GM18870 (cell line): Measurements from ENCODE around the gene ZER1.
"Not testable (repeated sequence)": the region's sequence is repeated elsewhere in the genome, so short reads cannot be mapped to it uniquely, and the experiment has no call there.

Experiments used
- ATAC-seq: cut with Tn5 transposase; IDR thresholded peaks from one replicate; pipeline ENCODE4 v1.9.1; 2021; ENCODE audit warnings: moderate library complexity; ENCODE audit not compliant: unreplicated experiment

The ZER1 gene

DNA sequence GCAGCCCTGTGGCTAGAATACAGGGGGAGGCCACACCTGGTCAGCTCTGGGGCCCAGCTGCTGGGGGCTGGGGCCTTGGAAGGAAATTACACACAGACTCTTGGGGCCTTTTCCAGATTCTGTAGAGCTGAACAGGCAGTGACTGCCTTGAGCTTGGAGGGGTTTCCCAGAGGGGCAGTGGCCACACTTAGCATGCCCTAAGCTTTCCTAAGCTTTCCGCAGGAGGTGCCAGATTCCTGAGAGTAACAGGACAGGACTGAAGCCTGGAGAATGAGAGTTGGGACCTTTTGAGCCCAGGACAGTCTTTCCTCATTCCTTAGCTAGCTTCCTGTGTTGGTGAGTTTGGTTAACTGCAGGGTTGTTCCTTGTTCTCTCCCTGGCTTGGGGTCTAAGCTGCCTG is 16.7 kb upstream of the ZER1 start:
- no peak for ATAC-seq

DNA sequence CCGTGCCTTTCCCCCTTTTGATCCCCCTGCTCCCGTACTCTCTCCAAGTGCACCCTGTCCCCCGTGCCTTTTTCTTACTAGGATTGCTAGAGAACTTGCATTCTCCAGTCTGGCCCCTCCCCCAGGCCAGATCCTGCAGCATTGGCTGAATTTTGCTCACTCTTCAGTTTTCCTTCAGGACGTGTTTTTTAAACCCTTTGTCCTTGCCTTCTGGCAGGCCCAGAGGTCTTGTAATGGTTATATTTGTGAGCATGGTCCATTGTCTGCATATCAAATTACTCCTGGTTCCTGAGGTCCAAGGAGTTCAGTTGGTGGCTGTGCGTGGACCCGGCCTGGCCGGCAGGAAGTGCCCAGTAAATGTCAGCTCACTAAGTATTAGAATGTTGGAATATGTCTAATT is 15.9 kb upstream of the ZER1 start:
- ATAC-seq, result no peak

DNA sequence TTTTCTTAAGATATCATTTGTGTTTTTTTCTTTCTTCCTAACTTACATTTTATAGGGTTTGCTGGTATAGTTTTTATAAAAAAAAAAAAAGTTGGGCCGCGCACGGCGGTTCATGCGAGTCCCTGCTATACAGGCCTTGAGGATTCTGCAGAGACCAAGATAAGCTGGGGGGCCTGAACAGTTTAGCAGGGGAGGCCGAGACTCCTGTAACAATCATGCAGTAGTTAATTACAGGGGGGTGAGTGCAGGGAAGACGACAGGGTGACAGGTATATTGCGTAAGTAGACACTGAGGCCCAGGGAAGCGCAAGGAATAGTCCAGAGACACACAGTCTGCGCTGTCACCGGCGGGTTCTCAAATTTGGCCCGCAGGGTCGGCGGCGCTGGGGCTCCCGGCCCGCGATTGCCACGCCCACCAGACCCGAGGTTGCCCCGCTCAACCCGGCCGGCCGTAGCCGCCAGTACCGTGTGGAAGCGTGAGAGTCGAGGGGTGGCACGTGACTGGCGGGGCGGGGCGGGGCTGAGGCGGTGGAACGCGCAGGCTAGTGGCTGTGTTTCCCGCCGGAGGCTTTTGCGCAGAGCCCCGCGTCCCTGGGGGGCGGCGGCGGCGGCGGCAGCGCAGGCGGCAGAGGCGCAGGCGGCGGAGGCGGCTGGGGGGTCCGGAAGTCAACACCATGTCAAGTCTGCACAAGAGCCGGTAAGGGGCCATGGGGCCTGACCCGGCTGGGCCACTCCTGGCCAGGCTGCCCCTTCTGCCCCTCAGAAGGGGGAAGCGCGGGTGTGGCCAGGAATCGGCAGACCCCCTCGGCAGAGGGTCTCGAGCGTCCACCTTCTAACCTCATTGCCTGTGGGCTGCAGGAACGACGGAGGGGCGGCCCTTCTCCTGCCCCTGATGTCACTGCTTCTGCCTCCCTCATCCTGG is 15.2 kb upstream of the ZER1 start, which contains the start of gene TBC1D13:
TSS of gene TBC1D13 (plus strand) at position 573 of the 921 bp plus-strand sequence. CDS start at position 674, 101 bp downstream.
- ATAC-seq, result peak; percentile 66

DNA sequence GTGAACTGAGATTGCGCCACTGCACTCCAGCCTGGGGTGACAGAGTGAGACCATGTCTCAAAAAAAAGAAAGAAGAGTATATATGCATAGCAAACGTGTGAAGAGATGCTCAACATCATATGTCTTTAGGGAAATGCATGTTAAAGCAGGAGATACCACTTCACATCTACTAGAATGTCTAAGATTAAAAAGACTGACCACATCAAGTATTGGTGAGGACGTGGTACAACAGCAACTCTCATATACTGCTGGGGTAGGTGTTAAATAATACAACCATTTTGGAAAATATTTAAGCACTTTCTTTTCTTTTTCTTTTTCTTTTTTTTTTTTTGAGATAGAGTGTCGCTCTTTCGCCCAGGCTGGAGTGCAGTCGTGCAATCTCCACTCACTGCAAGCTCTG is 13.7 kb upstream of the ZER1 start:
- ATAC-seq, result no peak

DNA sequence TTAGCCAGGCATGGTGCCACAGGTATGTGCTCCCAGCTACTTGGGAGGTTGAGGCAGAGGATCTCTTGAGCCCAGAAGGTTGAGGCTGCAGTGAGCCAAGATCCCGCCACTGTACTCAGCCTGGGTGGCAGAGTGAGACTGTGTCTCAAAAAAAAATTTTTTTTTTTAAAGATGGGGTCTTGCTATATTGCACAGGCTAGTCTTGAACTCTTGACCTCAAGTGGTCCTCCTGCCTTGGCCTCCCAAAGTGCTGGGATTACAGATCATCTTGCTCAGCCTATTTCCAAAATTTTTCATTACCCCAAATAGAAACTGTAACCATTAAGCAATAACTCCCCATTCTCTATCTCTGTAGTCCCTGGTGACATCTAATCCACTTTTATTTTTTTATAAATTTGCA is 10.9 kb upstream of the ZER1 start:
- ATAC-seq, result no peak

DNA sequence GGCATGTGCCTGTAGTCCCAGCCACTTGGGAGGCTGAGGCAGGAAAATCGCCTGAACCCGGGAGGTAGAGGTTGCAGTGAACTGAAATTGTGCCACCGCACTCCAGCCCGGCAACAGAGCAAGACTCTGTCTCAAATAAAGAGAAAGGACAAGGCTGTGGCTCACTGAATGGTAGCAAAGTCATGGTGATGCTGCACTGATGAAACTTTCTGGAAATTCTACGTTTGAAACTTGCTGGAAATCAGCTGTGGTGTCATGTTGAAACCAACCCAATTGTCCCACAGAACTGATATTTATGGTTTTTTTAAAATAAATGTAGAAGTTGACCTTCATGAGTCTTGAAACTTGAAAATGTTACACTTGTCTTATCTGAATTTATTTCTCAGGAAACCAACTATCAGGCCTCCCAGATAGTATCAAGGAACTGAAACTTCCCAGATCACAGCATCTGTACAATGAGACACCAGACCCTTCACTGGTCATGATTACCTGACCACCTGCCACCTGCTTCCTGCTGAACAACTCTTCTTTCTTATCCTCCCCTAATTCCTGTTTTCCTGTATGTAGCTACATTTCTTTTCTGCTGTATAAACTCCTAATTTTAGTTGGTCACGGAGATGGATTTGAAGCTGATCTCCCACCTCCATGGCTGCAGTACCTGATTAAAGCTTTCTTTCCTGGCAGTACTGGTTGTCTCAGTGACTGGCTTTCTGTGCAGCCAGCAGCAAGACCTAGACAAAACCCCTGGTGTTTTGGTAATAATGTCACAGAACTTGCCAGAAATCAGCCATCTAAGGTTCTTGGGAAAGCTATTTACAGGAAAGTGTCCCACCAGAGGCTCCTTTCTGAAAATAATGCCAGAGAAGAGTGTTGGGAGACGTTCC is 9.7 kb upstream of the ZER1 start:
- no peak for ATAC-seq

DNA sequence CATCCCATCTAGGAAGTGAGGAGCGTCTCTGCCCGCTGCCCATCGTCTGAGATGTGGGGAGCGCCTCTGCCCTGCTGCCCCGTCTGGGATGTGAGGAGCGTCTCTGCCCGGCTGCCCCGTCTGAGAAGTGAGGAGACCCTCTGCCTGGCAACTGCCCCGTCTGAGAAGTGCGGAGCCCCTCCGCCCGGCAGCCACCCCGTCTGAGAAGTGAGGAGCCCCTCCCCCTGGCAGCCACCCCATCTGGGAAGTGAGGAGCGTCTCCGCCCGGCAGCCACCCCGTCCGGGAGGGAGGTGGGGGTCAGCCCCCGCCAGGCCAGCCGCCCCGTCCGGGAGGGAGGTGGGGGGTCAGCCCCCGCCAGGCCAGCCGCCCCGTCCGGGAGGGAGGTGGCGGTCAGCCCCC is 8.4 kb upstream of the ZER1 start:
- not testable (repeated sequence) for ATAC-seq

DNA sequence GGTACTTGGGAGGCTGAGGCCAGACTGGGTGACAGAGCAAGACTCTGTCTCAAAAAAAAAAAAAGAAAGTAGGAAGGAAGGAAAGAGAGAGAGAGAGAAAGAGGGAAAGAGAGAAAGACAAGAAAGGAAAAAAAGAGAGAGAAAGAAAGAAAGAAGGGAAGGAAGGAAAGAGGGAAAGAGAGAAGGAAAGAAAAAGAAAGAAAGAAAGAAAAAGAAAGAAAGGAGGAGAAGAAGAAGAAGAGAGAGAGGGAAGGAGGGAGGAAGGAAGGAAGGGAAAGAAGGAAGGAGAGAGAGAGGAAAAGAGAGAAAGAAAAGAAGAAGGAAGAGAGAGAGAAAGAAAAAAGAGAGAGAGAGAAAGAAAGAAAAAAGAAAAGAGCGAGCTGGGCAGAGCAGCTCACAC is 3.1 kb upstream of the ZER1 start:
- ATAC-seq, result no peak

DNA sequence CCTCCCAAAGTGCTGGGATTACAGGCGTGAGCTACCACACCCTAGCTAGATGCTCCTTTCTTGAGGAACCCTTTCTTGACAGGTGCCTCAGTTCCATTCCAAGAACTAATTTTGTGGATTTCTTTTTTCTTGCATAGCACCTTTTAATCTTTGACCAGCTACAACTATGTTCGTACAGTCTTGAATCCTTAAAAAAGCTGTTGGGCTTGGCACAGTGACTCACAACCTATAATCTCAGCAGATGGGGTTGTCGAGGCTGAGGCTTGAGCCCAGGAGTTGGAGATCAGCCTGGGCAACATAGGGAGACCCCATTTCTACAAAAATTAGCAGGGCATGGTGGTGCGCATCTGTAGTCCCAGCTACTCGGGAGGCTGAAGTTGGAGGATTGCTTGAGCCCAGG is 1.3 kb upstream of the ZER1 start:
- ATAC-seq, result no peak

DNA sequence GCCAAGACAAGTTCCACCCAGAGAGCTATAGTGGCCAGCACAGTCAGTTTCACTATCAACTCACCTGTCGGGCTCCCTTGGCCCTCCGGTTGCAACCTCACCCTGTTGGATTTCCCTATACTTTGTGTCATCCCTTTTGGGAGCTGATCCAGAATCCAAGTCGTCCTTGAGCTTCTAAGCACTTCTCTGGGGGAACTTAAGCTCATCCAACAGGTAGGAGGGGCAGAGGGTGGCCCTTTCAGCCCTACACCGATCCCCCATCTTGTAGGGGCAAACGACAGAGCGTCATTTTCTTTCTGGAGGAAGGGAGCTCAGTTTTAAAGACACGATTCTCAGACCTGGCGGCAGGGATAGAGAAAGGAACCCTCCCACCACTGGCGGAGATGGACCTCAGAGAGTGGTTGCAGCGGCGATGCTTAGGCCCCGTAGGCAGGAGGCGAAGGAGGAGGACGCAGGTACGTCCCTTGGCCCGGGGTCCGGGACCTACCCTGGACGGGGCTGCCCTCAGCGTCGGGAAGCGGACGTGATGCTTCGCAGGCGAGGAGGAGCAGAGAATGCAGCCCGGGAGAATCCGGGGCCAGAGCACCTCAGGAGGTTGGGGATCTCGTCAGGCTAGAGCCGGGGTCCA is 519 bp downstream of the ZER1 start:
- ATAC-seq, result no peak

DNA sequence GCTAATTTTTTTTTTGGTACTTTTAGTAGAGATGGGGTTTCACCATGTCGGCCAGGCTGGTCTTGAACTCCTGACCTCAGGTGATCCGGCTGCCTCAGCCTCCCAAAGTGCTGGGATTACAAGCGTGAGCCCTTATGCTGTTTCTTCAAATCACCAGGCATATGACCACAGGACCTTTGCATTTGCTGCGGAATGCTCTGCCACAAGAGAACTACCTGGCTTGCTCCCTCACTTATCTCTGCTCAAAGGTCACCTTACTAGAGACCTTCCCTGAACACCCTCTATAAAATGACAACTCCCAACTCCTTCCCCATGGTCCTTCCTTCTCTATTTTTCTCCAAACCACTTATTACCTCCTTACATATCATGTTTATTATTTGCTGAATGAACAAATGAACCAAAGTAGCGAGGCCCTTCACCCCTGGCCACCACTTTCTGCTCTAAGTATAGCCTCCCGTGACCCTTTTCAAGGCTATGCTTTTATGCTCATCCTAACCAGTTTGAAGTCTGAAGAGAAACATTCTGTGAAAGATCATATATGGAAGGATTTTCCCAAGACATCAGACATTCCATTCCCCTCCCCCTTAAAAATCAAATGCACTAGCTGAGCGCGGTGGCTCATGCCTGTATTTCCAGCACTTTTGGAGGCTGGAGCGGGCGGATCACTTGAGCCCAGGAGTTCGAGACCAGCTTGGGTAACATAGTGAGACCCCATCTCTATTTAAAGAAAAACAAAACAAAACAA is 1.3 kb downstream of the ZER1 start:
- ATAC-seq, result no peak

DNA sequence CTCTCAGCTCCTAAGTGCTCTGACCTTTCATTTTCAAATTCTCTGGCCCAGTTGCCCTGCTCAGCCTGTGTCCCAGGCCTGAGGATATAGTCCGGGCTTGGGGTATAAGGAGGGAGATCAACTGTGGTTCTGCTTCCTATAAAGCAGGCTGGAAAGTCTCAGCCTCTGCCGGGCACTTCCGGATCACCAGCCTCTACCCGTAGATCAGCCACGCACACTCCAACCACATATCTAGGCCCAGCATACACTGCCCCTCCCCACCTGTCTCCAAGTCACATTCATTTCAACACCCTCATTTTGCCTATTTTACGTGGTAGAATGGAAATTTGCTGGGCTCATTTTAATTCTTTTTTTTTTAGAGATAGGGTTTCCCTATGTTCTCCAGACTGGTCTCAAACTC is 3.1 kb downstream of the ZER1 start:
- ATAC-seq, result no peak

DNA sequence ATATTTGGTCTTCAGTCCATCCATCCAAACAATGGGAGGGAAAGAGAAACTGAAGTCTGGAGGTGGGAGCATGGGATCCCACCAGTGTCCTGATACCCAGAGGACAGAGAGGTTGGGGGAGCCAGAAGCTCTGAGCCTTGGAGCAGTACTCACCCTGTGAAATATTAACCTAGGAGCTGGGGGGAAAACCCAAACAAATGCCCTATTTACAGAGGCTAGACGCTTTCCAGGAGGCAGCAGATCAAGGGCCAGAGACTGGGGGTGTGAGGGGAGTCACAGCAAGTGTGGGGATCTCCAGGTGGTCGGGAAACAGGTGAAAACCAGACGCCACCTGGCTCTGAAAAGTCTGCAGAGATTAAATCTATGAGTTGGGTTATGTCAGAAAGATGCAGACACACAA is 6.2 kb downstream of the ZER1 start:
- ATAC-seq, result no peak

DNA sequence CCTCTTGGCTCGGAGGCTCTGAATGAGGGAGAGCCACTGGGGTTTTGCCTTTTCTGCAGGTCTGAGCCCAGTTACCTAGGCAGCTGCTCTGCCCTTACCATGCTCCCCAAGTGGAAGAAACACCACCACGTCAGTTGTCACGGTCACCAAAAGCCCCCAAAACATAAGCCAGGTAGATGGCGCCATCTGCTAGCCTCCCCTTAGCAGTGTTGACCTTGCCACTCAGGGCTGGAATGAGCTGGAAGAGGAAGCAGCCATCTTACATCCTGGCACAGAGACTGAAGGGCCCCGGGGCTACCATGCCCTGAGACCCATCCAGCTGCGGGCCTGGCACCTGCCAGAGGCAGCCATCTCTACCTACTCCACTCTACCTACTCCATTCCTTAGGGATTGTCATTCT is 7.4 kb downstream of the ZER1 start:
- no peak for ATAC-seq

DNA sequence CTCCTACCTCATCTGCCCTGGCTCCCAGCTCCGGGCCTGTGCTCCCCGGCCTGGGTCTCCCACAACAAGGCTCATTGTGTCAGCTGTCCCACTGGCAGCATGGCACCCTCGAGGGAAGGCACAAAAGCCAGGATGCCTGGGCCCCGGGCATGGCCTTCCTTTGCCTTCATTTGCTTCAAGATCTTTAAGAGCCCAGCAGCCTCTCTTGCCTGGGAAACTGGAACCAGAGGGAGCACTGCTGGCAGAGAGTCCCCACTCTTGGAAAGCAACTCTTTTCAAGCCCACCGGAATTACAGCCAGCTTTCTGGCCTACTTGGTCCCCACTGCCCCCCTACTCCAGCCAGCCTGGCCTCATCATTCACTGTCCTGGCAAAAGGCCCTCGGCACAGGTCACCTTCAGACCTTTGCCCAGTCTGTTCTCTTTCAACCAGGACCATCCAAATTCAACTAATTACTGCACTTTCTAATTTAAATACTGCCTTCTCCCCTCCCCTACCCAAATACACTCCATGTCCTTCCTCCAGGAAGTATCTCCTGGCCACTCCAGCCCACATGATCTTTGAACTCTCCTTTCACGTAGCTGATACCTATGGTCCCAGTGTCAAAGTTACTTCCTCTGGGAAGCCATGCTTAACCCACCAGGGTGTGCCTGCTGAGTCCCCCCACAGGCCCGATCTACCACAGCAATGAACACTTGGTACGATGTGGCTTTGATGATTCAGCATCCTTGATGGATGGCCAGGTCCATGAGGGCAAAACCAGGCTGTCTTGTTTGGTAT is 8.9 kb downstream of the ZER1 start:
- ATAC-seq, result no peak

DNA sequence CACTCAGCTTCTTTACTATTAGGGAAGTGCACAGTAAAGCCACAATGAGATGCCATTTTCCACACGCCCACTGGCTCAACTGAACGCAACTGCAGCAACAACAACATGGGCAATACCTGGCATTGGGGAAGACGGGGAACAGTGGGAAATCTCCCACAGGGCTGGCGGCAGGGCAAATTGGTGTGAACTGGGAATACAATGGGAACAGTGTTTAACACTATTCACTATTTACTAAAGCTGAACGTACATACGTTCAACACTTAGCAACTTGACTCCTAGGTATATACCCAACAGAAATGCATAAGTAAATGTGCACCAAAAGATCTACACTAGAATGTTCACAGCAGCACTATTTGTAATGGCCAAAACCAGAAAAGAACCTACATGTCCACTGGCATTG is 14.1 kb downstream of the ZER1 start:
- no peak for ATAC-seq

DNA sequence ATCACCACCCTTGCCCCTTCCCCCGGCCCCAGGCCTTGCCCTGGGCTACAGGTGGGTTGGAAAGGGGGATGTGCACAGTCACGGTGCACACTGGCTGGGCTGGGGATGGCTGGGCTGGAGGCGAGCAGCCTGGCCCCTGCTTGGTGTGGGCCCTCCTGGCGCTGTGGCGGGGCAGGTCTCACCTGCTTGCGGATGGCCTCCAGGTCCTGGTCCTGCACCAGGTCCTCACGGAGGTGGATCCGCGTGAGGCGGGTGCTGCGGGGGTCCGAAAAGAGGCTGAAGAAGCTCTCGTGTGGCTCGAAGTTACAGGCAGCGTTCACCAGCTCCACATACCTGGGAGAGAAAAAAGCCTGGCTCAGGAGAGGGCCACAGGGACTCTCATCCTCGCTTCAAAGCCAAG is 18.1 kb downstream of the ZER1 start:
- ATAC-seq, result no peak

DNA sequence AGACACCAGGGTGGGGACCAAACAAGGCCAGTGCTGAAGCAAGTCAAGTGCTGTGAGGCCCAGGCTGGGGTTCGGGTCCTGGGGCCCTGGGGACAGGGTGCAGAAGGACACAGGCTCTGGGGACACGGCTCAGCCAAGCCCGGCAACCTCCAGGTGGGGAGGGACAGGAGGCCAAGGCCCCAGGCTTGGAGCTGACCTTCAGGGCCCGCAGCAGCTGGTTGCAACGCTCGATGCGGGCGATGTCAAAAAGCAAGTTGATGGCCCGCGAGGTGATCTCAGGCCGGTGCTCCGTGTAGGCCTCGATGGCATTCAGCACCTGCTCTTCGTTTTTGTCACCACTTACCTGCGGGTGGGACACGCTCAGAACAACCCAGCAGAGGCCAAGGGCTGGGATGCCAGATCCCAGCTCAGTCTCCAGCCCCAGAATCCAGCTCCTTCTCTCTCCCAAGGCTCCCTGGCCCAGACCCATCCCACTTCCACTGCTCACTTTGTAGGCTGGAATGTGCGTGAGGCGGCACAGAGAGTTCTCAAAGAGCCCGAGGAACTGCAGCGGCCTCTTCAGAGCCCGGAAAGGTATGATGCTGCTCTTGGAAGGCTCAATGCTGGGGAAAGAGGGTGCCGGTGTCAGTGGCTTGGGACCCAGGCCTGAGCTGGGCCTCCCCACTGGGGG is 20.7 kb downstream of the ZER1 start:
- no peak for ATAC-seq

DNA sequence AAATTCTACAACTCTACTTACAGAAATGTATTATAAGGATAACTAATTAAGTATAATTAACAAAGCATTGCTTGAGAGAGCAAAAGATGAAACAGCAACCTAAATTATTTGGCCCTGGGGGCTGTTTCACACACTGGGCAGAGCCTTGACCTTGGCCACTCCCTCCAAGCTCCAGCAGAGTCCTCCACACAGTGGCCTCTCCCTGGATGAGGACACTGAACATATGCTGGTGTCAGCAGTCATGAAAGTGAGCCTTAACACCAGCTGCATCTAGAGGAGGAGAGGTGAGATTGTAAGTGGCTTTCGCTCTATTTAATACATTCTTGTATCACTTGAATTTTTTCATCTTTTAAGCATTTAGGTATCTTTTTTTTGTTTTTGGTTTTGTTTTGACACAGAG is 24.5 kb downstream of the ZER1 start:
- ATAC-seq, result no peak
